ENCODE results near the gene NCOA1. TPM values are rescaled to one million over a fixed set of nuclear protein-coding genes. Genes with fewer than 3 reads are reported as not detected.

NCOA1 gene
- total RNA-seq, 1 donor from 2014 or later, result 75.1 TPM

GRCh38 chr2:24452502-24452885 lies 38.6 kb upstream of the NCOA1 start:
- H3K4me1 Mint-ChIP-seq (ENCODE audit: low read depth, unreplicated experiment), result no peaks in the 10 kb centered on the region
- no peaks in the 10 kb centered on the region for H3K27me3 Mint-ChIP-seq (ENCODE audit: unreplicated experiment)
- H3K9me3 Mint-ChIP-seq (ENCODE audit: unreplicated experiment), result no peaks in the 10 kb centered on the region
- H3K36me3 Mint-ChIP-seq (ENCODE audit: unreplicated experiment), result peaks cover 7% of the 10 kb centered on the region
- no peak overlapping the region for H3K27ac Mint-ChIP-seq (ENCODE audit: unreplicated experiment)
- TF ChIP-seq CTCF (IDR thresholded peaks at IDR 0.05; ENCODE audit: partially characterized antibody, unreplicated experiment), result no peak
- no peak for DNase-seq
- no peak overlapping the region for H3K4me3 Mint-ChIP-seq (ENCODE audit: unreplicated experiment)

GRCh38 chr2:24453379-24454073 lies 37.5 kb upstream of the NCOA1 start:
- TF ChIP-seq CTCF (IDR thresholded peaks at IDR 0.05; ENCODE audit: partially characterized antibody, unreplicated experiment), result no peak
- no peaks in the 10 kb centered on the region for H3K4me1 Mint-ChIP-seq (ENCODE audit: low read depth, unreplicated experiment)
- no peaks in the 10 kb centered on the region for H3K27me3 Mint-ChIP-seq (ENCODE audit: unreplicated experiment)
- H3K4me3 Mint-ChIP-seq (ENCODE audit: unreplicated experiment), result no peak overlapping the region
- DNase-seq, result no peak
- H3K27ac Mint-ChIP-seq (ENCODE audit: unreplicated experiment), result no peak overlapping the region
- H3K36me3 Mint-ChIP-seq (ENCODE audit: unreplicated experiment), result peaks cover 7% of the 10 kb centered on the region
- no peaks in the 10 kb centered on the region for H3K9me3 Mint-ChIP-seq (ENCODE audit: unreplicated experiment)

GRCh38 chr2:24454294-24454693 lies 36.8 kb upstream of the NCOA1 start:
- Mint-ChIP-seq H3K4me3 (ENCODE audit: unreplicated experiment) (no peak overlapping the region), H3K27ac (ENCODE audit: unreplicated experiment) (no peak overlapping the region), H3K27me3 (ENCODE audit: unreplicated experiment) (no peaks in the 10 kb centered on the region), H3K36me3 (ENCODE audit: unreplicated experiment) (peaks cover 7% of the 10 kb centered on the region), H3K4me1 (ENCODE audit: low read depth, unreplicated experiment) (peaks cover 2% of the 10 kb centered on the region), H3K9me3 (ENCODE audit: unreplicated experiment) (no peaks in the 10 kb centered on the region)
- no peak for TF ChIP-seq CTCF (IDR thresholded peaks at IDR 0.05; ENCODE audit: partially characterized antibody, unreplicated experiment)
- no peak for DNase-seq

- H3K36me3 Mint-ChIP-seq (ENCODE audit: unreplicated experiment), result no peaks in the 10 kb centered on the region
- no peak for TF ChIP-seq CTCF (IDR thresholded peaks at IDR 0.05; ENCODE audit: partially characterized antibody, unreplicated experiment)
- H3K27me3 Mint-ChIP-seq (ENCODE audit: unreplicated experiment), result no peaks in the 10 kb centered on the region
- H3K9me3 Mint-ChIP-seq (ENCODE audit: unreplicated experiment), result no peaks in the 10 kb centered on the region
- no peak for DNase-seq
- no peak overlapping the region for H3K4me3 Mint-ChIP-seq (ENCODE audit: unreplicated experiment)
- peaks cover 2% of the 10 kb centered on the region for H3K4me1 Mint-ChIP-seq (ENCODE audit: low read depth, unreplicated experiment)
- H3K27ac Mint-ChIP-seq (ENCODE audit: unreplicated experiment), result no peak overlapping the region
Observed at GRCh38 chr2:24456599-24457556, 34.2 kb upstream of the NCOA1 start.
